ENCODE data around the gene ATAD3A. TPM values are rescaled to one million over a fixed set of nuclear protein-coding genes. Genes with fewer than 3 reads are reported as not detected.

ATAD3A gene
- total RNA-seq, 1 experiment from 2014 or later = 55.8 TPM

DNA sequence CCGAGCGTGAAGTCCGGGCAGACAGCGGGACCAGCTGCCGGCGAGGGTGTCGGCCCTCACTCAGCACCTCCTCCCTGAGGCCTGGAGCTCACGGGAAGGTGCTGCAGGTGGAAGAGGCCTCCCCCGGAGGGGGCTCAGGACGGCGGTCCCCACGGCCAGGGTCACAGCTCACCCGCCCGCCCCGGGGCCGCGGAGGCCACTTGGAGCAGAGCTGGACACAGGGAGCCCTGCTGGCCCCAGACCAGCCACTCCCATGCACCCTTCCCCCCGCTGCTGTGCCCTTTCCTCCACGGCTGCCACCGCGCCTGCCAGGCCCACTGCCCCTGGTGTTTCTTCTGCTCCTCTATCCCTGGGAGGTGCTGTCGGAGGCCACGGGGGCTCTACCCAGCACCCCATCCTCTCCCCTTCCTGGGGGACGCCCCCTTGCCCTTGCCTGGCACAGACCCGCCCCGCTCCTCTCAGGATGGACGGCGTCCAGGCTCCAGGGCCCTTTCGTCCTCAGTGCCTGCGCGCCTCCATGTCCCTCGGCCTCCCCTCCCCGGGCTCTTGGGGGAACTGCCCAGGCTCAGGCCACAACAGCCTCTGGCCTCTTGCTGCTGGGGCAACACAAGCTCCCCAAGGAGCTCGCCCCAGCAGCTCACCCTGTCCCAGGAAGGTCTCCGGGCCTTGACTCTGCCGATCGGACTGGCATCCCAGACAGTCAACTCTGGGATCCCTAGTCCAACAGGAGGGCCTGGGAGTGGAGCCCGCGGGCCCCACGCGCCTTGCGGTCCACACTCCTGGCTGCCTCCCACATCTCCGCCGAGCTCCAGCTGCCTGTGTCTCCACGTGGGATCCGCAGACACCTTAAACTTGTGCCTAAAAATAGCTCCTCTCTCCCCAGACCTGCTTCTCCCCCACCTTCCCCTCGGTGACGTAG lies 24.3 kb downstream of the ATAD3A start:
- Histone ChIP-seq H2BK15ac (ENCODE audit: low read depth, low read length) (no peak overlapping the region), H2BK120ac (ENCODE audit: low read depth, low read length, poor library complexity, severe bottlenecking) (no peak overlapping the region), H3K4ac (ENCODE audit: low read depth, low read length) (no peak overlapping the region), H3K27ac (ENCODE audit: insufficient read length, low read depth, low read length) (no peak overlapping the region), H3K79me2 (ENCODE audit: insufficient read depth, low read length) (no peaks in the 10 kb centered on the region), H2AK5ac (ENCODE audit: insufficient read length, low read length) (no peak overlapping the region), H3K4me1 (ENCODE audit: insufficient read depth, low read length) (no peaks in the 10 kb centered on the region), H2BK12ac (ENCODE audit: insufficient read length, low read depth, low read length) (no peak overlapping the region), H2BK20ac (ENCODE audit: low read depth, low read length, poor library complexity, severe bottlenecking) (no peak overlapping the region), H3K18ac (ENCODE audit: insufficient read length, low read depth, low read length) (no peak overlapping the region), H4K8ac (replicated peaks; ENCODE audit: insufficient read length, low read depth, low read length) (no peak overlapping the region), H3T11ph (ENCODE audit: low read length) (no peak overlapping the region), H3K4me2 (ENCODE audit: insufficient read depth, insufficient read length, low read length) (no peak overlapping the region), H2BK5ac (ENCODE audit: insufficient read length, low read length) (no peak overlapping the region), H3K14ac (ENCODE audit: insufficient read depth, low read length) (no peak overlapping the region), H4K91ac (ENCODE audit: insufficient read length, low read depth, low read length) (no peak overlapping the region), H4K5ac (ENCODE audit: insufficient read length, low read depth, low read length) (no peak overlapping the region), H3K23me2 (ENCODE audit: insufficient read length, low read depth, low read length, poor library complexity, severe bottlenecking) (peaks cover 7% of the 10 kb centered on the region), H3K56ac (ENCODE audit: insufficient read length, low read depth, low read length) (no peak overlapping the region), H3K27me3 (ENCODE audit: insufficient read depth, low read length) (no peaks in the 10 kb centered on the region), H4K20me1 (ENCODE audit: control insufficient read depth, insufficient read depth, insufficient read length) (no peaks in the 10 kb centered on the region), H3K23ac (ENCODE audit: insufficient read length, low read depth, low read length) (no peak overlapping the region), H2AFZ (ENCODE audit: low read length) (no peak overlapping the region), H3K9me3 (ENCODE audit: control insufficient read depth, low read depth, low read length) (no peaks in the 10 kb centered on the region), H3K79me1 (ENCODE audit: insufficient read depth, low read depth, low read length, poor library complexity, severe bottlenecking) (no peaks in the 10 kb centered on the region), H3K9ac (ENCODE audit: extremely low read depth, insufficient read length, low read length) (no peak overlapping the region)
- H3K9me3 Mint-ChIP-seq = peaks cover 4 to 5% of the 10 kb centered on the region in 2 experiments; a peak in 4 of 5 replicates
- no peaks in the 10 kb centered on the region for H3K27me3 Mint-ChIP-seq (ENCODE audit: low read depth)
- H3K4me3 Mint-ChIP-seq = no peak overlapping the region; a peak in 1 of 5 replicates
- WGBS (ENCODE audit: extremely low coverage, insufficient read length, low lambda C conversion rate) = no CpG with 5 or more reads among the region's 48 CpGs
- peak overlapping the region; percentile 84 to 93 (median 85); a peak in 5 of 7 replicates for H3K27ac Mint-ChIP-seq
- peaks cover 5 to 17% (median 10%) of the 10 kb centered on the region in 3 experiments for H3K36me3 Mint-ChIP-seq (ENCODE audit: insufficient read depth in 1 of 3, low read depth in 3 of 3)
- peaks cover 0 to 4% of the 10 kb centered on the region in 2 experiments; a peak in 2 of 4 replicates for H3K4me1 Mint-ChIP-seq
- no peak for TF ChIP-seq CTCF (conservative IDR thresholded peaks at IDR 0.05)
- DNase-seq = no peak
